HuH-7.5 (cell line): Measurements from ENCODE around the gene DFFA.
"Not testable (repeated sequence)": the region's sequence is repeated elsewhere in the genome, so short reads cannot be mapped to it uniquely, and the experiment has no call there.

Experiments
- DNase-seq: peaks from one replicate; pipeline ENCODE4 v3.0.0; 2011; ENCODE audit warnings: low spot score

DFFA gene

GRCh38 chr1:10459184-10459583, 13.1 kb downstream of the DFFA start:
- no peak for DNase-seq

- no peak for DNase-seq
These were observed 14.5 kb downstream of the DFFA start for GRCh38 chr1:10457875-10458274.

- DNase-seq = not testable (repeated sequence)
These were observed 14.9 kb downstream of the DFFA start for GRCh38 chr1:10457462-10457861.

GRCh38 chr1:10456661-10457060, 15.7 kb downstream of the DFFA start:
- no peak for DNase-seq

- no peak for DNase-seq
These were observed 16.3 kb downstream of the DFFA start for GRCh38 chr1:10456048-10456447.

GRCh38 chr1:10451287-10451686, 21.0 kb downstream of the DFFA start:
- no peak for DNase-seq

GRCh38 chr1:10450836-10451235, 21.5 kb downstream of the DFFA start:
- DNase-seq = no peak

GRCh38 chr1:10450156-10450814, 22.0 kb downstream of the DFFA start:
- DNase-seq = no peak

GRCh38 chr1:10449751-10450150, 22.6 kb downstream of the DFFA start, which contains the start of gene CORT:
CORT (plus strand) TSS chr1:10450031; CDS start chr1:10450224, 193 bp downstream.
- no peak for DNase-seq

- no peak for DNase-seq
These were observed 25.4 kb downstream of the DFFA start for GRCh38 chr1:10446790-10447422.

- no peak for DNase-seq
These were observed 27.4 kb downstream of the DFFA start for GRCh38 chr1:10444795-10445397.

GRCh38 chr1:10444248-10444647, 28.1 kb downstream of the DFFA start:
- no peak for DNase-seq

- no peak for DNase-seq
These were observed 31.5 kb downstream of the DFFA start for GRCh38 chr1:10440794-10441193.

GRCh38 chr1:10440305-10440704, 32.0 kb downstream of the DFFA start:
- no peak for DNase-seq

GRCh38 chr1:10438677-10439163, 33.6 kb downstream of the DFFA start:
- no peak for DNase-seq

GRCh38 chr1:10437052-10437451, 35.3 kb downstream of the DFFA start:
- DNase-seq = no peak

- DNase-seq = no peak
These were observed 37.7 kb downstream of the DFFA start for GRCh38 chr1:10434590-10434989.

GRCh38 chr1:10433790-10434189, 38.5 kb downstream of the DFFA start:
- DNase-seq = no peak

- DNase-seq = no peak
These were observed 39.2 kb downstream of the DFFA start for GRCh38 chr1:10432910-10433700.

- DNase-seq = no peak
These were observed 41.1 kb downstream of the DFFA start for GRCh38 chr1:10431070-10431730.

GRCh38 chr1:10430216-10431069, 41.9 kb downstream of the DFFA start, which contains the start of gene CENPS:
CENPS (plus strand) TSS chr1:10430433; CDS start chr1:10430518, 85 bp downstream.
- peak; percentile 98 for DNase-seq
